Activated T-cell treated with anti-CD3 and anti-CD28 coated beads for 4 hours (primary cell): Measurements from ENCODE around the gene RTN4.

Experiments
- DNase-seq: peaks from one replicate; pipeline ENCODE4 v3.0.0-alpha.2; 2020

The RTN4 gene

DNA sequence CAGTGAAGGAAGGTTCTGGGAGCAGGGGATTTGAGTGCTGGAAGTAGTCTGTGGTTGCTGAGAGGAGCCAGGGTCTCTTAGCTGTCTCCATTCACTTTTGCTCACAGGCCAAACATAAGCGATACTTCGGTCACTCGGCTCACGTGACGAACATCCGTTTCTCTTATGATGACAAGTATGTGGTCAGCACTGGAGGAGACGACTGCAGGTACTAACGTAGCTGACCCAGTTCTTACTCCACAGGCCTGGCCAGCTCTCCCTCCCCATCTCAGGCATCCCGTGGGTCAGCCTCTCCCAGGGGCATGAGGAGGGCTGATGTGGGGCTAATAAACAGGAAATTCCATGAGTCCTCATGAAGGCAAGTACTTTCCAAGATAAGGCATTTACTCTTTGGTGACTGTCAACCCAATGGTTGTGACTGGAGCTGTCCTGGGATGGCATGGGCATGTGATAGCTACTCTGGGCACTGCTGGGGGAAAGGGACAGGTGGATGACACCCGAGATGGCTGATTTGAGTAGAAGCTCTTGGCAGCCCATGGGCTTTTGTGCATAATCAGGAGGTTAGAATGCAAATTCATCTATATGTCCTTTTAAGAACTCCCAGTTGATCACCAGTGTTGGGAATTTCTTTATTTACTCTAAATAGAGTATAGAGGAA, 81.6 kb downstream of the RTN4 start:
- DNase-seq, result no peak

DNA sequence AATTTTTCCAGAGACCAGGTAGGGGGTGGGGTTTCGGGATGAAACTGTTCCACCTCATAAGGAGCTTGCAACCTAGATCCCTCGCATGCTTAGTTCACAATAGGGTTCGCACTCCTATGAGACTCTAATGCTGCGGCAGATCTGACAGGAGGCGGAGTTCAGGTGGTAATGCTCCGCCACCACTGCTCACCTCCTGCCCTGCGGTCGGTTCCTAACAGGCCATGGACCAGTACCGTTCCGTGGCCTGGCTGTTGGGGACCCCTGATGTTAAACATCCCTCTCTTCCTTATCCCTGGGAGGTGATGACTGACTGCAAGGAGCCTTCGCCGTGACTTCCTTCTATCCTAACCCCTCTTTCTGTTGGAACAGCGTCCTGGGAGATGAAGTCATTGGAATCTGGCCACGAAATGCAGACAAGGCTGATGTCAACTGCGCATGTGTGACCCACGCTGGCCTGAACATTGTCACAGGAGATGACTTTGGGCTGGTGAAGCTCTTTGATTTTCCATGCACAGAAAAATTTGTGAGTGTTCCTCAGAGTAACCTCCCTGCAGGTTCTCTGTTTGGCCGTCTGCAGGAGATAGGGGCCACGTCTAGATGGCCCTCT, 82.4 kb downstream of the RTN4 start:
- no peak for DNase-seq

DNA sequence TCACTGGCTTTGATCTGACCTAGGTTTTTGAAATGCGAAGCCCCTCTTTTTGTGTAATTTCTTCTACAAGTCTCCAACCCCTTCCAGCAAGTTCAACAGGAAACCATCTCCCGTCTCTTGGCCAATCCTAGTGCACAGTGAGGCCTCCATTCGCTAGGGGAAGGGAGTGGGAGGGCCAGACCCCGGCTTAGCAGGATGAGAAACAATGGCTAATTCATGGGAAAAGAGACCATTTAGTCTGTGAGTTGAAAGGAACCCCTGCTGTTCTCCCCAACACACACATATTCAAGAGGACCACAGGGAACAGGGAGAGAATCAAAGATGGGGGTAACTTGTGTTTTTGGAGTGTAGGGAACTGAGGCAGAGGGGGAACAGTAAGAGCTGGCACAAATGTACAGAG, 83.0 kb downstream of the RTN4 start:
- no peak for DNase-seq

DNA sequence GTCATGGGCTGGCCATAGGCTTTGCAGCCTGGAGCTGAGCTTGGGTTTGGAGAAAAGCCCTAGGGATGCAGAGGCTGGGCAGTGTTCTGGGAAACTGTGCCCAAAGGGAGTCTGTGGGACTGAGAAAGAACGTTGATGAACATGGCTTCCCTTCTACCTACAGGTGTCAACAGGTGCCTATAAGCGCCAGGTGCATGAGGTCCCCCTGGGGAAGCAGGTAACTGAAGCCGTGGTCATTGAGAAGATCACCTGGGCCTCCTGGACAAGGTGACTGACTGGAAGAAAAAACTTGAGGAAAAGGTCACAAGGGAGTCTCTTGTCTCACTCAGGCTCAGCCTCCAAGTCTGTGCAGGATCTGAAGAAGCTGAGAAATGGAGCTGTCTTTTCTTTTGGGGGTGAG, 83.4 kb downstream of the RTN4 start:
- no peak for DNase-seq

- DNase-seq, result no peak
Observed at GRCh38 chr2:54966165-54966832, 84.0 kb downstream of the RTN4 start.

DNA sequence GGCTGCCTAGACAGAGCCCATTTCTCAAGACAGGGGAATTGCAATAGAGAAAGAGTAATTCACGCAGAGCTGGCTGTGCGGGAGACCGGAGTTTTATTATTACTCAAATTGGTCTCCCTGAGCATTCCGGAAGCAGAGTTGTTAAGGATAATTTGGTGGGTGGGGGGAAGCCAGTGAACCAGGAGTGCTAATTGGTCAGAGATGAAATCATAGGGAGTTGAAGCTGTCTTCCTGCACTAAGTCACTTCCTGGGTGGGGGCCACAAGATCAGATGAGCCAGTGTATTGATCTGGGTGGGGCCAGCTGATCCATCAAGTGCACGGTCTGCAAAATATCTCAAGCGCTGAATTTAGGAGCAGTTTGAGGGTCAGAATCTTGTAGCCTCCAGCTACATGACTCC, 84.8 kb downstream of the RTN4 start:
- DNase-seq, result no peak

DNA sequence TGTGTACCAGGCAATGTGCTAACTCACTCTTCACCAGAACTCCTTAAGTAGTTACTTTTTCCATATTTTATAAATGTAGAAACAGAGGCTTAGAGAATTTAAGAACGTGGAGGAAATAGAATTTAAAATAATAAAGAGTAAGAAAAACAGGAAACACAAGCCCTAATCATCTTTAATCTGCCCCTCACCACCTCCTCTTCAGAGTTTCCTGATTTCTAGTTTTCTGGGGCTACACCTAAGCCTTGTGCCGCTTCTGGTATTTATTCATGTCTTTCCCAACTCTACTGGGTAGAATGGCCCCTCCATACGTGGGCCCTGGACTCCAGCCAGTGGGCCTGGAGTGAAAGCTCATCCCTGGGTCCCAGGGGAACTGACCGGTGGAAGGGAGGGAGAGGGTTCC, 85.4 kb downstream of the RTN4 start:
- no peak for DNase-seq

- DNase-seq, result no peak
Observed at GRCh38 chr2:54964271-54964670, 86.0 kb downstream of the RTN4 start.

GRCh38 chr2:54963476-54963875, 86.8 kb downstream of the RTN4 start:
- no peak for DNase-seq

DNA sequence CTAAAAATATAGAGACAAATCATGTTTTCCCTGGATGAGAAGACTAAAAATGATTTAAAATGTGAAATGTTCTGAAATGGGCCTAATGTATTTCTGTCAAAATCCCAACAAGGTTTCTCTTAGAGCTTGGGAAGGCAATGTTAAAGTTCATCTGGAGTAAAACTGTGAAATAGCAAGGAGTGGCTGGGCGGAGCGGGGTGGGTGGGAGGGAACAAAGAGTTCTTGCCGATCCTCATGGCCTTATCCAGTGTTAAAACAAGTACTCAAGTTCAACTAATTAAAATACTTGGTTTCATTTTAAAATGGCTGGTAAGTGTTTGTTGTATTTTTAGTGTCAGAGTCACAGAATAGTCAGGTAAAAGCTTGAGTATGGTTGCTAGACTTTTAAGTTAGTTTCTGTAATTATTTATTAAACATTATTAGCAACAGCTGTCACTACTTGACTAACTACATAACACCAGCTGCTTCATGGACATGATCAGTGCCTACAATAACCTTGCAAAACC, 87.3 kb downstream of the RTN4 start:
- no peak for DNase-seq

GRCh38 chr2:54962511-54962910, 87.7 kb downstream of the RTN4 start:
- DNase-seq, result no peak

DNA sequence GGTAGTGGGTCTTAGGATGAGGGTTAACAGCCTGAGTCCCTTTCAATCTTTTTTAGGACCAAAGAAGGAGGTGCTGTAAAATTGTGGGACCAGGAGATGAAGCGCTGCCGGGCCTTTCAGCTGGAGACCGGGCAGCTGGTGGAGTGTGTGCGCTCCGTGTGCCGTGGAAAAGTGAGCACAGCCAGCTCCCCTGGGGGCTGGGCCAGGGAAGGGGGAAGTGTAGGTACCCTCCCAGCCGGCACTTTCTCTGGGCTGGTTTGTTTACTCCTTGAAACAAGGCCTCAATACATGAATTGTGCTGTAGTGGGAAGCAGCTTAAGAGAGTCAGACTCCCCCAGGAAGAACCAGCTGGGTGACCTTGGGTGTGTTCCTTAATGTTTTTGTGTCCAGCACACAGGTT, 90.1 kb downstream of the RTN4 start:
- no peak for DNase-seq

- DNase-seq, result no peak
Observed at GRCh38 chr2:54958717-54959371, 91.4 kb downstream of the RTN4 start.

- DNase-seq, result no peak
Observed at GRCh38 chr2:54957321-54957999, 92.8 kb downstream of the RTN4 start.

DNA sequence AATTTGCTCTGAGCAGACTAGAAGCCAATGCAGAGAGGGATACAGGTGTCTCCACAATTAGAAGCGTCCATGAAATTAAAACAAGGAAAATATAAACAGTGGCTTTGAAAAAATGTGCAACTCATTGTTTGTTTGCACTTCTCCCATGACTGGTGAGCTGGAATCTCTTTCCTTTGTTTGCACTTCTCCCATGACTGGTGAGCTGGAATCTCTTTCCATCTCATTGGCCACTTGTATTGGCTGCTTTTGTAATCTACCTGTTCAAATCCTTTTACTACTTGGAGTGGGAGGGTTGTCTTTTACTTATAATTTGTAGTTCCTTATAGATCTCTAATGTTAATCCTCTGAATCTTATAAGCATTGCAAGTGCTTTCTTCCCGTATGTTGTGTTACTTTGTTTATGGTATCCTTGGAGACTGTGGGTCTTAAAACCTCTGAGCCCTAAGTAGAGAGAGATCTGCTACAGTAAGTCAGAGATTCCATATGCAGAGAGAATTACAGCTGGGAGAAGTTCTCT, 94.1 kb downstream of the RTN4 start:
- no peak for DNase-seq

DNA sequence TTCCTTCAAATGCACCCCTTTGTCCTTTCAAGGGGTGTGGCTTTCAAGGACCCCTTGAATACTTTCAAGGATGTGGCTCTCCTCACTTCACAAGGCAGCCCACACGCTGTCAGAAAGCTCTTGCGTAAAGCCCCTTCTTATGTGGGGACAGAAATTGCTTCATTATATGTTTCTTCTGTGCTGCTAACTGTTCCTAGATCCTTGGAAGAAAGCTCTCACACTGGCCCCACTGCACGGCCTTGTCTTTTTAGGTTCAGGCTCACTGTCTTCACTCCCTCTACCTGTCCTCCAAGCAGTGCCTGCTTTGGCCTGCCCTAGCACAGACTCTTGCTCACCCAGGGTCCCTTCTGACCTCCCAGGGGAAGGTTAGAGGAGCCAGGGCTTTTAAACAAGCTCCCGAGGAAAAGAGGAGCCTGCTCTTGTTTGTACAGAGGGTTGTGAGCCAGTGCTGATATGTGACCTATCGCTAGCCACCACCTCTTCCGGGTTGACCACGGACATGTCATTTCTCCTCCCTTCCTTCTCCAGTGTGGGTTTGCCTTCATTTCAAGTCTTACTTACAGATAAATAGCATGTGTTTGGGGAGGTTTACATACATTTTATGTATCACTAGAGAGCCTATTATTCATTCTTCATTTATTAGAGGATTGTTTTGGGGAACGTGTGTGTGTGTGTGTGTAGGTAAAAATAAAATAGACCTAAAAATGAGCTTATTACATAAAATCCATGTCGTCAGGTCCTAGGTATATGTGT, 94.7 kb downstream of the RTN4 start:
- no peak for DNase-seq

DNA sequence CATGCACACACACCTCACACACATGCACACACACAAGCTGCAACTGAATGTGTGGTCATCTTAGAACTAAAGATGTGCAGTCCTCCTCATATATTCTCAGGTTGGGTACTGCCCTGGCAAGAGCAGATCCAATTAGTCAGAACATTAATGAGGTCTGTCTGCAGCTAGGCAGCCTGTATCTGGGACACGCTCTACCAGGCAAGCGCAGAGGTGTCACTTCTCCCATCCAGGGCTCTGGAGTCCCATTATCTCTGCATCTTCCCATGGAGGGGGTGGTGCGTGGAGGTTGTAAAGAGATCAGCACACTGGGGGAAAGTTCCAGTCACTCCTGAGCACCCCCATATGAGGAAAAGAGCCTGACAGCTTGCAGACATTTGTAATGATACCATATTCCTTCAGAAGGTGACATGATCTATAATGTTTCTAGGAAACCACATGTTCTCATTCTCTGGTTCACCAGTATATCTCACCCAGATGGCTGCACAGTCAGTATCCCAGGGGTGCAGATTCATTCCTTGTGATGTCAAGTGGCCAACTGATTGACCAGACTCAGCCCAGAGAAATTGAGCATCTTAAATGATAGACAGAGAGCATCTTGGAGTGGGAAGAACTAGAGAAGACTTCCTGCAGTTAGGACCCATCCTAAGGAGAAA, 95.4 kb downstream of the RTN4 start:
- no peak for DNase-seq

DNA sequence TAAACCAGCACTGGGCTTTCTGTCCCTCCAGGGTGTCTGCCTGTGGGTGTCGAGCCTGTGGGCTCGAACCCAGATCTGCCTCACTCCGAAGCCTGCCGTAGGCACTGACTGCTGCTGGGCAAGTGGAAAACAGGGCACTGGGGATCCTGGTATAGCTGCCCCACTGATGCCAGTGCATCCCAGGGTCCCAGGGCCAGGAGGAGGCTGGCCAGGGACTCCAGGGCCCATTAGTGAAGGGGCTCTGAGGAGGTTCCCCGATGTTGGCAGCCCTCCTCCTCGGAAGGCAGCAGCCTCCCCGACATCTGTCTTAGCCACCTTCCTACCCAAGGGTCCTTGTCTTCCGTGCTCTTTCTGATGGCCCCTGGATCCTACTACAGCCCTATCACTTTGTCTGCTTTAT, 96.1 kb downstream of the RTN4 start:
- no peak for DNase-seq

DNA sequence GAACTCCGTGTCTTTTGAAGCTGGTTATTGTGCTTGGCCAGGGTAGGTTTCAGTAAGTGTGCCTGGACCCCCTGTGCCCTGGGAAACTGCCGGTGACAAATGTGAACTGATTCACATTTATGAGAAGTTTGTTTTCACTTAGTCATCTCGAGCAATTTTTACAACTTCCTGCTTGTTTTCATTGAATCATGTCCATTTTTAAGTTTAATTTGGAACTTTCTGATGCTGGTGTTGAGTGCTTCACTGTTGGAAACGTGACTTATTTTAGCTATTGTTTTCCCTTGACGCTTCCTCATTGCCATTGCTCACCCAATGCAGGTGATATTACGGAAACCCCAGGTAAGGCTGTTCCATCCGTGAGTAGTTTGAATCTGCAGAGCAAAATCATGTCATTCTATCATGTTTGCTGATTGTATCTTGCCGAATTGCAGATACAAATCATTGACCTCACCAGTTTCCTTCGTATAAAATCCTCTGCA, 97.2 kb downstream of the RTN4 start:
- DNase-seq, result no peak

DNA sequence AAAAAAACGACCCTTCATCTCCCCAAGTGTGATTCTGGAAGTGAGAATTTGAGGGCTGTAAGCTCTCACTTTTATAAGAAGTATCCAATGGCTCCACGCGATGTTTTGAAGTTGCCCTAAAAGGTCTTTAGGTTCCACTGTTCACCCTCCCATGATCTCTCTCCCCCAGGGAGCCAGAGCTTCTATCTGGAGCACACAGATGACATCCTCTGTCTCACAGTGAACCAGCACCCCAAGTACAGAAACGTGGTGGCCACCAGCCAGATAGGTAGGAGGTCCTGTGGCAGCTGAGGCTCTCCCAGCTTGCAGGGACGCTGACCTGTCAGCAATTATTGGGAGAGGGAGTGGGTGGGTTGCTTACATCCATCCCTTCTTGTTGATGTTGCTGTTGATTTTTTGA, 97.8 kb downstream of the RTN4 start:
- no peak for DNase-seq

- DNase-seq, result no peak
Observed at GRCh38 chr2:54950811-54951210, 99.4 kb downstream of the RTN4 start.

GRCh38 chr2:54949431-54949830, 100.8 kb downstream of the RTN4 start:
- no peak for DNase-seq
